NOMO-1 (cell line): ENCODE measurements around the gene CCSAP.
A peak's percentile ranks its signal among the peaks of the same experiment; 100 is the strongest.
"Not testable (repeated sequence)": the region's sequence is repeated elsewhere in the genome, so short reads cannot be mapped to it uniquely, and the experiment has no call there.

ENCODE experiments used
- DNase-seq, 2 experiments: peaks; one replicate each; lab custom pipeline; 2025; ENCODE audit not compliant: unreplicated experiment in 2 of 2; lab: John Stamatoyannopoulos, UW

The CCSAP gene

DNA sequence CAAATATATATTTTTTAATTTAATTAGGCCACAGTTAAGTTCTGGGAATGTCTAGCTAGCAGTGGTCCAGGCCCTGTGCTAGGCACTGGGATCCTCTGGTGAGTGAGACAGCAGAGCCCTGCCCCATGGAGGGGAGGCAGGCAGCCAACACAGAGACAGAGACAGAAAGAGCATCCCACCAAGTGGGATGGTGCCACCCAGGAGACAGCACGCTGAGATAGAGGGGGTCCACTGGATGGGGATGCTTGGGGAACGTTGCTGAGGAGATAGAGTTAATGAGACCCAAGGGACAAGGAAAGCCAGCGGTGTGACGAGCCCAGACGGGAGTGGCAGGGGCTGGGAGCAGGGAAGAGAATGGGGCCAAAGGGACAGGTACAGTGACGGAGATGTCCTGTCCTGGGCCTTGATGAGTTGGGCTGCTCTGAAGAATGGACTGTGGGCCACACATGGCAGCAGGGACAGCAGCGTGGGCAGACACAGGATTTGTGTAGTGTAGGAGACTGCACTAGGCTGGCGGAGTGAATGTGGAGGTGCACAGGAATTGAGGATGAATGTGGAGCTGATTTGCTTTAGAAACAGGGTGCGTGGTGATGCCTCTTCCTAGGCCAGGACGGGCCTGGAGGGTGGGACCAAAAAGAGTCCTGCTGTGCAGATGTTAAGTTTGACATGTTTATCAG, 49.2 kb downstream of the CCSAP start:
- DNase-seq: no peak

DNA sequence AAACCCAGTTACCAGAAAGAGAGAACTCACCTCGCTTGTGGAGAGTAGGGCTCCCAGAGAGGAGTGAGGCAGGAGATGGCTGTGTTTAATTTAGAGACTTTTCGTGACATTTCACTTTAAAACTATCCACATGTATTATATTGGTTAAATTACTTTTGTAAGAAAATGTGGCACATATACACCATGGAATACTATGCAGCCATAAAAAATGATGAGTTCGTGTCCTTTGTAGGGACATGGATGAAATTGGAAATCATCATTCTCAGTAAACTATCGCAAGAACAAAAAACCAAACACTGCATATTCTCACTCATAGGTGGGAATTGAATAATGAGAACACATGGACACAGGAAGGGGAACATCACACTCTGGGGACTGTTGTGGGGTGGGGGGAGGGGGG, 51.2 kb downstream of the CCSAP start:
- DNase-seq: not testable (repeated sequence)

DNA sequence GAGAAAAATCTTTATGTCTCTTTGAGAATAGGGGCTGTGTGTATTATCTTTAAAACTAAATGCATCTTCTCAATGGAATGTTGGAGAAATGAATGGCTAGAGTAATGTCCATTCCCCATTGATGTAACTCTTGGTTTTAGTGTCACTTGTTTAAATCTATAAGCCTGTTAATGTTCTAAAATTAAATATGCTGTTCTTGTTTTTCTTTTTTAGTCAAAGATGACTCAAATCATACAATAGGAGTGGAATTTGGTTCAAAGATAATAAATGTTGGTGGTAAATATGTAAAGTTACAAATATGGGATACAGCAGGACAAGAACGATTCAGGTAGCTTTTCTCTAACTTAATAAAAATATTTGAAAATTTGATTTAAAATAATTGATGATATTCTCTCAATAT, 54.3 kb downstream of the CCSAP start:
- DNase-seq: no peak

DNA sequence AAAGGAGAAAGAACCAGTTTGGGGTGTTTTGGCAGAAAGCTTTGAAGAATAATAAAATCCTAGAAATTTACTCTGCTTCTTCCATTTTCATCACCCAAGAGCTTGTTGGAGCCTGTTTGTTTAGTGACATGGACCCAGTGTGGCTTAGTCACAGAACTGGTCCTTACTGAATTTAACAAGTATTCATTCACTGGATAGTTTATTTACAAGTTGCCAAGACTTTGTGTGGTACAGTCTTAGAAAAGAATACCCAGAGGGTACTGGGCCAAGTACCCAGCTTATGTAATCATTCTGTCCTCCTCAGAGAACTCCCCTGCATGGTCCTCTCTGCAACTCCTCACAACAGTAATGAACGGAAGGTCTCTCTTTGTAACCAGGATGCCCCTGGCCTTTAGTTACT, 55.6 kb downstream of the CCSAP start:
- no peak for DNase-seq

DNA sequence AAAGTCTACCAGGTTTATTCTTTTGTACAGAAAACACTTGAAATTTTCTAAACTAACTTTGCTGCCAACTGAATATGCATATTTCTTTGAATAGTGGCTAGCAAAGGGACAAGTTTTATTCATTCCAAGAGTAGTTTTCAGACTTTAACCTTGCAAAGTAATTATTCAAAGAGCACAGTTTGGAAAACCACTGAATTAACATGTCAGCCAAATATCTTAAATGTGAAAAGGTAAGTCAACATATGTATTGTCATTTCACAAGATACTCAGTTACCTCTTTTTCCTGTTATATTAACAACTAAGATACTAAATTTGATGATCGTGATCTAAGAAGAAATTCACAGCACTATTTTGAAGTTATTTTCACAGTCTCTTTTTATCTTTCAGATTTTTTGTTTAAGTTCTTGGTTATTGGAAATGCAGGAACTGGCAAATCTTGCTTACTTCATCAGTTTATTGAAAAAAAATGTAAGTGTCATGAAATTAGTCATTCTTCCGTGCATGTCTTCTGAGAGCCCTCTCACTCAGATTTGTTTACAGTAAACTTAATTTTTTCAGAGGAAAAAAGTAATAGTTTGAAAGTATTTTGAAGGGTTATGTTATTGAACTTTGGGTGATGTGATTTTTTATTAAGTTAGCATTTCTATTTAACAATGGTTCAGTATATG, 56.6 kb downstream of the CCSAP start:
- DNase-seq: no peak

DNA sequence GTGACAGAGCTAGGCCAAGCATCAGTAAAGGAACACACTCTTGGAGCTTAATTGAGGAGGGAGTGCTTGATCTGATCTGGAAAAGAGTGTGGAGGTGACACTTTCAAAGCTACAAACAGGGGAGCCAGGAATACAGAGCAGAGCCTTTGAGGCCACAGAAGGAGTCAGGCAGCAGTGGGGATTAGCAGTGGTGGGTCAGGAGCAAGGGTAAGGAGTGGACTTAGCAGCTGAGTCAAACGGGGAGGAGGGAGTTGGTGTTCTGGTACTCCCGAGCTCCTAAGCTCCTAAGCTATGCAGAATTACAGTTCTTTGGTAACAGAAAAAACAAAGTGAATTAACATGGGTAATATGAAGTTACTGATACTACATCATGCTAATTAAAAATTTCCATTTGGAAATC, 57.4 kb downstream of the CCSAP start:
- DNase-seq: no peak

DNA sequence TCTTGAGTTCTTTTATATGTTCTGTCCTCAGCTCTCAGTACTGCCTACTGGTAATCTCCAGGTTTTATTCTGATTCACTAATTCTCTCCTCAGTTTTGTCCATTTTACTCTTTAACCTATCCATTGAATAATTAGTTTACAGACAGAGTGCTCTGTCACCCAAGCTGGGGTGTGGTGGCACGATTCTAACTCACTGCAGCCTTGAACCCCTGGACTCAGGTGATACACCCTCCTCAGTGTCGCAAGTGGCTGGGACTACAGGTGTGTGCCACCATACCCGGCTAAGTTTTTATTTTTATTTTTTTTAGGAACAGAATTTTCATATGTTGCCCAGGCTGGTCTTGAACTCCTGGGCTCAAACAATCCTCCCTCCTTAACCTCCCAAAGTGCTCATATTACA, 58.0 kb downstream of the CCSAP start:
- DNase-seq: no peak

DNA sequence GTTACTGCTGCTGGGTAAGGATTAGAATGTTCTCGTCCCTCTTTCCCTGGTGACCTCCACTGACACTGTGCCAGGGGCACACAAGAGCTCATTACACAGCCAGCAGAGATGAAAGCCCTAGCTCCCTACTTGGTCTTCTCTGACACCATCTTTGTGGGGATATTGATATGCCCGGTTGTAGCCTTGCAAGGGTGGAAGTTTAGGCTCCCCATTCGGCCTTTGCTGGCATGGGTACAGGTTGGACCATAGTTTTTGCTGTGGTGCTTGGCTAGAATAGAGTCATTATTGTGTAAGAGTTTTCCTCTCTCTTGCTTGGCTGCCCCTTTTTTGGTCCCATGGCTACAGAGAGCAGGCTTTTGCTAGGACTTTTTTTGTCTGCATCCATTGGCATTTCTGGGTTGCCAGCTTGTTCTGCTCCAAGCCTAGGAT, 59.6 kb downstream of the CCSAP start:
- DNase-seq: no peak

DNA sequence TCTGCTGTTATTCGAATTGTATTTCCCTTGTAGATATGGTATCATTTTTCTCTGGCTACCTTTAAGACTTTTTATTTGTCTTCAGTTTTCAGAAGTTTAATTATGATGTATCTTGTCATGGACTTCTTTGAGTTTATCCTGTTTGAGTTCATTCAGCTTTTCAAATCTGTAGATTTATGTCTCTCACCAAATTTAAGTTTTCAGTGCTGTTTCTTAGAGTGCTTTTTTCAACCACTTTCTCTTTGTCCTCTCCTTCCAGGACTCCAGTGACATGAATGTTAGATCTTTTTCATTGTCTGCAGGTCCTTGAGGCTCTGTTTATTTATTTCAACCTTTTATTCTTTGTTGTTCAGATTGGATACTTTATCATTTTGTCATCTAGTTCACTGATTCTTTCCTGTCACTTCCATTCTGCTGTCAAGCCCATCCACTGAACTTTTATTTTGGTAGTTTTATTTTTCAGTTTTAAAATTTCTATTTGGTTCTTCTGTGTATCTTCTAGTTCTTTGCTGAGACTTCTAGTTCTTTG, 60.5 kb downstream of the CCSAP start:
- no peak for DNase-seq

DNA sequence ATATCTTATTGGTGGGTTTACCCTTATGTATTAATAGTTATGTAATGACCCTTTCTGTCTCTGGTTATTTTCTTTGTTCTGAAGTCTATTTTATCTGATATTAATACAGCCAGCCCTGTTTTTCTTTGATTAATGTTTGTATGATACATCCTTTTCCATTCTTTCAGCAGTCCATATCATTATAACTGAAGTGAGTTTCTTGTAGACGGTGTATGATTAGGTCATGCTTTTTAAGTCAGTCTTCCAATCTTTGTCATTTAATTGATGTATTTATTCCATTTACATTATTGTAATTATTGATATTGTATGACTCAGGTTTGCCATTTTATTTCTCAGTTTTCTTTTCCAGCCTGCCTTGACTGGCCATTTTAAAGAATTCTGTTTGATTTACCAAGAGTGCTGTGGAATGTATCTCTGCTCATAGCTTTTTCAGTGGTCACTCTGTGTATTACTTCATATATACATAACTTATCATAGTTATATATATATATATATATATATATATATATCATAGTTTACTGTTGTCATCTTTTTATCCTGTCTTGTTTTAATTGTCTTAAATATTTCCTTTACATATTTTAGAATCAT, 61.4 kb downstream of the CCSAP start:
- DNase-seq: no peak

DNA sequence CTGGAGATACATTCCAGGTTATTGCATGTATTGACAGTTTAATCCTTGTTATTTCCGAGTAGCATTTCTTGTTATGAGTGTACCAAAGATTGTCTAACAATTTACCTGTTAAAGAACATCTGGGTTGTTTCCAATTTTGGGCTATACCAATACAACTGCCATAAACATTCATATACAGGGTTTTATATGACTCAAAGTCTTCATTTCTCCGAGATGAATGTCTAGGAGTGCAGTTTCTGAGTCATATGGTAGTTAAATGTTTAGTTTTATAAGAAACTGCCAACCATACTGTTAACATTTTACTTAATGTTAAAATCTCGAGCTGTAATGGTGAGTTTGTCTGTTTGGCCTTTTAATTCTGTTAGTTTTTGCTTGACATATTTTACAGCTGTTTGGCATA, 61.9 kb downstream of the CCSAP start:
- DNase-seq: no peak

DNA sequence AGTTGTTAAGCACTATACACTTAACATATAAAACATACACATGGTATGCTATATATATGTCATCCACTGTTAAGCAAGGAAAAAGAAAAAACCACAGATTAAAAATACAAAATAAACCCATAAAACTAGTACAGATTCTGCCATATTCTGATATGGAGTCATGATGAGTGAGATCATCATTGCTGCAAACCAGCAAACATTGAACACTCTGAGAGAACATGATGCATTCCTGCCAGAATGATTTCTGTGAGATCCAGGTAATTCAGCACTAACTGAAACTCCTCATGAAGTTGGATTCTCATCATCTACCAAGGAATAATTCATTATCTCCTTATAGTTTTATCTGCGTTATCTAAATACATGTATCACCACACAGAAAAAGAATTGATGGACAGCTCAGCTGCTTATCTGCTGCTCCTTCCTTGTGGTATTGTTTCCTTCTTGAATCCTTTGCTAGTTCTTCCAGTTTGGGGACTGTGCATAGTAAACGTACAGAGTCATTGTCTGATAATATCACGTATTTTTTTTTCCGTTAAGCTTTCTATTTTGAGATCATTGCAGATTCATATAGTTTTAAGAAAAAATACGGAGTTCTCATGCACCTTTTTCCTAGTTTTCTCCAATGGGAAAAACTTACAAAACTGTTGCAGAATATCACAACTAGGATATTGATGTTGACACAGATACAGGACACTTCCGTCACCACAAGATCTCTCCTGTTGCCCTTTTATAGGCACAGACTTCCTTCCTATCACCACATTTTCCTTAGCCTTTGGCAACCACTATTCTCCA, 62.6 kb downstream of the CCSAP start:
- DNase-seq: no peak

DNA sequence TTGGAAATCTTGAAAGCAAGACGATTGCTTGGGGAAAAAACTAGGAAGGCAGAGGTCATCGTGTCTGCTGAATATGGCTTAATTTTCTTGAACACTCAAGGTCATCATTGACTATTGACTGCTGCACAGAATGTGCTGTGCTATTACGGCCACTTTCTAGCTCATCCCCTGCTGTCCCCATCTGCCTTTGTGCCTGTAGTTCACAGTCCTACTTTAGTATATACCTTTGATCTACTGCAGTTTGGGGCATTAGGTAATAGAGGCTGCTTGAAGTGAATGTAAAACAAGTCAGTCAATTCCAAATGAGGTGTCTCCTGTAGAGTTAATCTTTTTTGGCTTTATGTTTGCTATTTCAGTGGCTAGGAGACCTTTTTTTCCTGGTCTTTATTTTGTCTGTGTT, 63.6 kb downstream of the CCSAP start:
- DNase-seq: no peak

DNA sequence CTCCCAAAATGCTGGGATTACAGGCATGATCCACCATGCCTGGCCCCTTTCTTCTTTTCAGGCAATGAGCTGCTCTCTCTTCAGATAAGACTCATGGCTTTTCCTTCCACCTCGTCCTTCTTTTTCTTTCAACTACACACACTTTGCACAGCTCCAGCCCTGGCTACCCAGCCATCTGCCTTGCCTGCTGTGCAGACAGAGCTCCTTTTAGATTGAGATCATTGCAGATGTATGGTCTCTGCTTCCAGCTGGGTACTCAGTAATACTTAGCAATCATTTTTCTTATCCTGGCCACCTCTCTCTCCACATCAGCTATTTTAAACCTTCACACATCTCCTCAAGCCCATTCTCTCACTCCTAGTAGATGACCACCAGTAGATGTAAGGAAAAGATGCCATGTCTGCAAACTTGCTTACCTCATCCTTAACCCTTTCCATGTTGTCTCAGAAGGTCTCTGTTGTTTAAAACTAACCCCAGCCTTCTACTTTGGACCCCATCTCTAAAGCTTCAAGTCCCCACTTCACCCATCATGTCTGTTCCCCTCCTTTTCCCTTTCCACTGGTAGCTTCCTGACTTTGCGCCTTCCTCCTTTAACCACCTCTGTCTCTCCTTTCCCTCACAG, 64.6 kb downstream of the CCSAP start:
- DNase-seq: no peak

DNA sequence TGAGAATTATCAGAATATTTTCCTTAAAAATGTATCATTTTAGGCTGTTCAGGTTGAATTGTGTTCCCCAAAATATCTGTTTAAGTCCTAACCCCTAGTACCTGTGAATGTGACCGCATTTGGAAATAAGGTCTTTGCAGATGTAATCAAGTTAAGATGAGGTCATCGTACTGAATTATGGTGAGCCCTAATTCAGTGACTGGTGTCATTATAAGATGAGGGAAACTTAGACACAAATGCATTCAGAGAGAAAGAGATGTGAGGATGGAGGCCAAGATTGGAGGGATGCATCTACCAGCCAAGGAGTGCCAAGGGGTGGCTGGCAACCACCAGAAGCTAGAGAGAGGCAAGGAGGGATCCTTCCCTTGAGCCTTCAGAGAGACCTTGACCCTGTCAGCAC, 67.8 kb downstream of the CCSAP start:
- DNase-seq: no peak

DNA sequence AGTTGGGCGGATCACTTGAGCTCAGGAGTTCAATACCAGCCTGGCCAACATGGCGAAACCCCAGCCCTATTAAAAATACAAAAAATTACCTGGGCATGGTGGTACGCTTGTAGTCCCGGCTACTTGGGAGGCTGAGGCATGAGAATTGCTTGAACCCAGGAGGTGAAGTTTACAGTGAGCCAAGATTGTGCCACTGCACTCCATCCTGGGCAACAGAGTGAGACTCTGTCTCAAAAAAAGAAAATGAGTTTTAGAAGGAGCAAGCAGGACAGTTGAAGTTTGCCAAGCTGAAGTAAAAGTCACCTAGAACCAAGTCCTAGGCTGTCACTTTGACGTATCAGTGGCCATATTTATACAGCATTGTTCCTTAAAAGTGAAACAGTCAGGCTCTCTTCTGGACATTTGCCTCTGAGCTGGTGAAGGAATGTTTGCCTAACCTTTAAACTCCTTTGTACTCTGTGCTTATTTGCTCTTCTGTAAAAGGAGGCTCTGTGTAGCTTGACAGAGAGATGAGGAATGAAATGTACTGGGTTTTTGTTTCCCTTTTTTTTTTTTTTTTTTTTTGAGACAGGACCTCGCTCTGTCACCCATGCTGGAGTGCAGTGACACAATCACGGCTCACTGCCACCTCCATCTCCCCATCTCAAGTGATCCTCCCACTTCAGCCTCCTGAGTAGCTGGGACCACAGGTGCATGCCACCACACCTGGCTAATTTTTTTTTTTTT, 69.2 kb downstream of the CCSAP start:
- no peak for DNase-seq

DNA sequence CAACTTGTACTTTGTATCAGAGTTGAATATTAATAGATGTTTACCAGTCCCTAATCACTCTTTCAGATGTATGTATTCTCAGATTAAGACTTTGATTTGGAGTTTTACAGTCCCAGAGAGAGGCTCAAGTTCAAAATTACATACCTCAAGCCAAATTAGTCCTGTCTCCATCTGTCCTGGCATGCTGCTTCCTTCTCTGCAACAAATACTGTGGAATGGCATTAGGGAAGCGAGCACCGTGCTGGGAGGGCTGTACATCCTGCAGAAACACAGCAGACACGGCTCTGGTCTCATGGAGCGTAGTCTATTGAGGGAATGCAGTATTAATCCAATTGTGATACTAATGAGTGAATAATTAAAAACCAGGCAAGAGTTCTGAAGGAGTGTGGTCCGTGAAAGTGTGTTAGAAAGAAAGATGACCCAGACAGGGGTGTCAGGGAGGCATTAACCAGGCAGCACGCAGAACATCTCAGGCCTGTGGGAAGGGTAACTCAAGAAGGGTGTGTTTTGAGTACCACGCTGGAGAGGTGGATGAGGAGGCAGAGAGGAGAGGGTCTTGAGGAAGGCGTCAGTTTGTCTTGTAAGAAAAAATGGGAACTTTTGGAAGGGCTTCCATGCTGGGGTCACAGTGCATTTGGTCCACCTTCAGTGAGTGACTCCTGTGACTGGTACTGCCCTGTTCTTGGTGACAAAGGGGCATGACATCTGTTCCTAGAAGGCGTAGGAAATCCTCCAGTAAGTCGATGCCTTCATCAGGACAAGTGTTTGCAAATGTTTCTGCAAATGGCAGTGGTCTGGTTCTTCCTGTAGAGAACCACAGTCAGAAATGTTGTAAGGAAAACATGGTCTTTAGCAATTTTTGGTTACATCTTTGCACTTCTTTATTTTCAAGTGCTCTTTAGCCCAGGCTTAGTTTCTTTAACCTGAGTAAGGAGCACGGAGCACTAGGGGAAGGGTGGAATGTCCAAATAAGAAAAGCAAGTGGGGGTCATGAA, 70.4 kb downstream of the CCSAP start:
- DNase-seq: peak; percentile 42 to 66

DNA sequence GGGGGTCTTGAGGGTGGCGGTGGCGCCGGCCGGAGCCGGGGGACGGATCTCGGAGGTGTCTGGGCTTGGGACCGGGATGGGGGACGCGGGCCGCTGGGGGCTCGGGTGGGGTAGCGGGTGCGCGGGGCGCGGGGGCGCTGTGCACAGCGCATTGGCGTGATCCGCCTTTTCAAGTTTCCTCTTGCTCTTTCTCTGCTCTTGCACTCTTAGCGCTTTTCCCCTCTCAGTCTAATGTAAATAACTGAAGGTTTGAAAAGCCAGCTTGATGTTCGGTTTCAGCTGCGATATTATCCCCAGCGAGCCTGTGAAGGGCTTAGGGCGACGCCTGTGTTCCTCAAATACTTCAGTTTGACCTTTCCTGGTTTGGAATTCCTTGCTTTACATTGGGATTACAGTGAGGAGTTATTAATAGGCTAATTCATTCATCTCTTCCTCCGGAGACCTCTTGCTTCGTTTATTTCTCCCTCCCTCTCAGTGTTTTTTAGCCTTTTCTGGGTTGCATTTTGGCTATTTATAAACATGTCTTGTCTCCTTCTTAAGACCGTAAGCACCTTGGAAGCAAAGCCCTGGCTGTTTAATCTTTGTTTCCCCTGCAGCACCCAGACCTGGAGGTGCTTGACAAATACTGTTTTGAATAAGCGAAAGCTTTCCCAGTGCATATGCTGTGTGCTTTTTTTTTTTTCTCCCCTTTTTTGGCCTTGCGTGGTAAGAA, 71.2 kb downstream of the CCSAP start:
- DNase-seq: peak; percentile 22 to 46
